A549 (cell line): ENCODE measurements around the gene PDZD7. TPM values are rescaled to one million over a fixed set of nuclear protein-coding genes. Genes with fewer than 3 reads are reported as not detected.

Experiments
- ATAC-seq, 2 experiments: fragments of 200-7000 bp in 1 of 2; fragments of >200 bp in 1 of 2; cut with Nextera tagmentation in 1 of 2; cut with Tn5 transposase in 1 of 2; 3 replicates each; pipeline versions ENCODE4 v1.8.0 to v1.9.1; 2018 to 2020; ENCODE audit warnings: mild to moderate bottlenecking in 1 of 2, moderate library complexity in 1 of 2
- CTCF ChIA-PET: fragments of 300-600 bp; sonication (Branson Sonifier 250); formaldehyde crosslinking; extraction: SDS; loops from one replicate; lab custom pipeline; 2021; ENCODE audit warnings: antibody characterized with exemption, inconsistent platforms; lab: Yijun Ruan, JAX
- POLR2A ChIA-PET: fragments of 350-600 bp; formaldehyde crosslinking; extraction: SDS; loops from one replicate; lab custom pipeline; 2021; ENCODE audit warnings: antibody characterized with exemption, inconsistent platforms; lab: Yijun Ruan, JAX
- DNase-seq, 2 experiments: peaks; one replicate each; pipeline versions ENCODE4 v3.0.0 to v3.0.0-alpha.2; 2011 to 2016; ENCODE audit warnings: low read depth in 1 of 2, low spot score in 1 of 2
- FAIRE-seq: peaks from 2 replicates; lab custom pipeline; 2011; peaks lifted over from hg19 to GRCh38; lab: Jason Lieb, UNC
- H3K27ac ChIP-seq, 2 experiments: fragments of >200 bp; sonication (Bioruptor Twin); formaldehyde crosslinking; 3 replicates each; pipeline ENCODE4 v1.5.1; 2016 to 2017
- H3K4me1 ChIP-seq: fragments of >200 bp; sonication (Bioruptor Twin); formaldehyde crosslinking; 3 replicates; pipeline ENCODE4 v1.6.1; 2016
- H3K4me2 ChIP-seq: fragments of >200 bp; sonication (Bioruptor Twin); formaldehyde crosslinking; 3 replicates; pipeline ENCODE4 v1.6.1; 2016
- H3K4me3 ChIP-seq: fragments of >200 bp; sonication (Bioruptor Twin); formaldehyde crosslinking; 3 replicates; pipeline ENCODE4 v1.5.1; 2016
- H3K9me3 ChIP-seq: fragments of >200 bp; sonication (Bioruptor Twin); formaldehyde crosslinking; 3 replicates; pipeline ENCODE4 v1.6.1; 2016
- BHLHE40 ChIP-seq: IDR thresholded peaks from 2 replicates; pipeline ENCODE4 v1.6.1; 2012; ENCODE audit warnings: low read depth, low read length, inconsistent platforms
- CBX2 ChIP-seq: fragments of 200-600 bp; sonication (generic); IDR thresholded peaks from 2 replicates; pipeline ENCODE4 v1.6.1; 2016; ENCODE audit warnings: low read depth, mild to moderate bottlenecking, borderline replicate concordance
- CHD4 ChIP-seq: fragments of 200-600 bp; sonication (generic); IDR thresholded peaks from 2 replicates; pipeline ENCODE4 v1.6.1; 2016; ENCODE audit warnings: antibody characterized with exemption, mild to moderate bottlenecking, borderline replicate concordance
- E2F6 ChIP-seq: IDR thresholded peaks from 2 replicates; pipeline ENCODE4 v1.6.1; 2012; ENCODE audit warnings: low read depth, borderline replicate concordance
- ELK1 ChIP-seq: fragments of 150-350 bp; IDR thresholded peaks from 2 replicates; pipeline ENCODE4 v1.6.1; 2014; ENCODE audit warnings: low read depth, mild to moderate bottlenecking, low read length
- EP300 ChIP-seq, 2 experiments: fragments of >200 bp; sonication (Bioruptor Twin); formaldehyde crosslinking; IDR thresholded peaks; 2 replicates in 1 of 2; 3 replicates in 1 of 2; pipeline ENCODE4 v1.6.1; 2016 to 2017
- ESRRA ChIP-seq: fragments of 150-350 bp; IDR thresholded peaks from 2 replicates; pipeline ENCODE4 v1.6.1; 2014; ENCODE audit warnings: mild to moderate bottlenecking, low read length, borderline replicate concordance
- FOSL2 ChIP-seq, 2 experiments: fragments of 450-650 bp in 1 of 2; fragments of >200 bp in 1 of 2; sonication (Bioruptor Twin) in 1 of 2; formaldehyde crosslinking; IDR thresholded peaks; 2 replicates each; pipeline versions ENCODE4 v1.5.0 to v1.6.1; 2016 to 2020; ENCODE audit warnings: mild to moderate bottlenecking in 1 of 2, moderate library complexity in 1 of 2
- HDAC2 ChIP-seq: fragments of 200-600 bp; sonication (generic); IDR thresholded peaks from 2 replicates; pipeline ENCODE4 v1.6.1; 2016
- HES2 ChIP-seq: fragments of >200 bp; sonication (Bioruptor Twin); formaldehyde crosslinking; IDR thresholded peaks from 2 replicates; pipeline ENCODE4 v1.6.1; 2016
- HEYL ChIP-seq: fragments of 250-450 bp; sonication (Bioruptor Pico); IDR thresholded peaks from 2 replicates; pipeline ENCODE4 v1.8.0; 2021; ENCODE audit warnings: mild to moderate bottlenecking, moderate library complexity
- KDM1A ChIP-seq: fragments of 200-600 bp; sonication (generic); IDR thresholded peaks from 2 replicates; pipeline ENCODE4 v1.6.1; 2016; ENCODE audit warnings: low read depth, mild to moderate bottlenecking
- KDM5A ChIP-seq: fragments of 200-600 bp; sonication (generic); IDR thresholded peaks from 2 replicates; pipeline ENCODE4 v1.6.1; 2016; ENCODE audit warnings: antibody characterized with exemption, mild to moderate bottlenecking
- MAX ChIP-seq: IDR thresholded peaks from 2 replicates; pipeline ENCODE4 v1.6.1; 2012
- NFE2L2 ChIP-seq: fragments of 150-350 bp; conservative IDR thresholded peaks from 2 replicates; pipeline ENCODE4 v1.6.1; 2014; ENCODE audit warnings: low read length
- NR3C1 ChIP-seq: fragments of >200 bp; sonication (Bioruptor Twin); formaldehyde crosslinking; IDR thresholded peaks from 3 replicates; pipeline ENCODE4 v1.6.1; 2017
- REST ChIP-seq: fragments of 200-600 bp; sonication (generic); IDR thresholded peaks from 2 replicates; pipeline ENCODE4 v1.6.1; 2016; ENCODE audit warnings: antibody characterized with exemption, mild to moderate bottlenecking, moderate library complexity
- RFX5 ChIP-seq: fragments of 450-650 bp; IDR thresholded peaks from 2 replicates; pipeline ENCODE4 v1.7.1; 2014; ENCODE audit warnings: antibody characterized with exemption, mild to moderate bottlenecking, moderate library complexity
- TFCP2L1 ChIP-seq: fragments of 250-450 bp; sonication (Bioruptor Pico); IDR thresholded peaks from 2 replicates; pipeline ENCODE4 v1.5.0; 2021; ENCODE audit warnings: mild to moderate bottlenecking
- ZFP36 ChIP-seq: fragments of 450-650 bp; IDR thresholded peaks from 2 replicates; pipeline ENCODE4 v1.6.1; 2014; ENCODE audit warnings: borderline replicate concordance; ENCODE audit not compliant: partially characterized antibody
- ZSCAN20 ChIP-seq: fragments of 250-450 bp; sonication (Bioruptor Pico); IDR thresholded peaks from 2 replicates; pipeline ENCODE4 v1.8.0; 2022; ENCODE audit warnings: mild to moderate bottlenecking, moderate library complexity
- WGBS: methylation state at CpG from one replicate; pipeline ENCODE4 v1.1.6; 2017; ENCODE audit errors: missing lambda C conversion rate; 5-methylcytosine and 5-hydroxymethylcytosine counted together
- polyA plus RNA-seq, 4 experiments: library from polyadenylated mRNA; depleted of rRNA in 3 of 4; stranded (reverse); fragments of >200 nt; fragmentation: RNase III in 1 of 4; extraction: RNeasy Plus Mini Kit Qiagen cat#74134 plus additional on column Dnase treatment in 1 of 4; gene quantifications; 2 replicates in 3 of 4; 3 replicates in 1 of 4; pipeline ENCODE4 v1.2.3, GENCODE V29; 2011 to 2017

Gene PDZD7
- polyA plus RNA-seq, 2 of the 4 experiments (the other 2 are of a cell fraction), result 0.21 to 0.56 TPM

GRCh38 chr10:101028446-101029337 lies 2.2 kb downstream of the PDZD7 start:
- H3K27ac ChIP-seq, result no peak overlapping the region
- FAIRE-seq (no peak), ATAC-seq (no peak), DNase-seq (no peak)
- H3K4me2 ChIP-seq, result no peak overlapping the region
- TF ChIP-seq REST, result no peak
- no peak for TF ChIP-seq TFCP2L1 (CRISPR knock-in tag)
- no peak for TF ChIP-seq MAX
- no peak for TF ChIP-seq NR3C1
- TF ChIP-seq ZFP36, result no peak
- no peak for TF ChIP-seq KDM5A
- no peak for TF ChIP-seq ZSCAN20 (CRISPR knock-in tag)
- TF ChIP-seq CHD4, result no peak
- no peak for TF ChIP-seq EP300 (IDR thresholded peaks at IDR 0.05)
- no peak for TF ChIP-seq KDM1A
- TF ChIP-seq E2F6, result no peak
- TF ChIP-seq ELK1, result no peak
- TF ChIP-seq HES2, result no peak
- TF ChIP-seq HDAC2, result no peak
- no peak for TF ChIP-seq FOSL2 (IDR thresholded peaks at IDR 0.05)
- TF ChIP-seq FOSL2 (CRISPR knock-in tag; IDR thresholded peaks at IDR 0.05), result no peak
- TF ChIP-seq NFE2L2, result no peak
- no peaks in the 10 kb centered on the region for H3K9me3 ChIP-seq
- H3K4me3 ChIP-seq, result no peak overlapping the region
- WGBS, result 74% methylated on average over 7 of the region's 7 CpGs
- CTCF ChIA-PET, result interaction anchor here (1.7 to 59.3 kb wide), 6 partner anchors 12 to 48 kb away, joined by 5 to 2364 read pairs (median 109); partner anchors contain the start of genes KAZALD1 and LZTS2
- POLR2A ChIA-PET, result interaction anchor here (1.1 kb wide), 1 partner anchor 15 kb away, joined by 4 read pairs; no protein-coding TSS in a partner anchor
- H3K4me1 ChIP-seq, result peaks cover 27% of the 10 kb centered on the region

GRCh38 chr10:101027106-101027720 lies 3.7 kb downstream of the PDZD7 start:
- Histone ChIP-seq H3K4me1 (peaks cover 19% of the 10 kb centered on the region), H3K9me3 (no peaks in the 10 kb centered on the region), H3K27ac (no peak overlapping the region), H3K4me2 (no peak overlapping the region), H3K4me3 (no peak overlapping the region)
- peak; percentile 13 for FAIRE-seq
- ATAC-seq, result no peak
- ChIA-PET POLR2A (no interaction called here), CTCF (interaction anchor here (1.6 to 59.3 kb wide), 6 partner anchors 10 to 50 kb away, joined by 5 to 2364 read pairs (median 109); partner anchors contain the start of genes KAZALD1 and LZTS2)
- no peak for DNase-seq
- TF ChIP-seq RFX5 (no peak), CBX2 (no peak), EP300 (IDR thresholded peaks at IDR 0.05) (no peak), ESRRA (no peak), BHLHE40 (no peak), HEYL (CRISPR knock-in tag) (no peak)
- 82% methylated on average over 9 of the region's 10 CpGs for WGBS
